K562 (cell line): Measurements from ENCODE around the gene GNS. TPM values are rescaled to one million over a fixed set of nuclear protein-coding genes. Genes with fewer than 3 reads are reported as not detected.

ENCODE experiments used
- DPF2 ChIP-seq: fragments of 450-650 bp; IDR thresholded peaks from 2 replicates; pipeline ENCODE4 v1.6.1; 2016
- EP300 ChIP-seq: IDR thresholded peaks from 2 replicates; pipeline ENCODE4 v1.6.1; 2012; ENCODE audit warnings: low read length, improper control_type of control experiment
- FOXK2 ChIP-seq, 2 experiments: fragments of 450-650 bp; IDR thresholded peaks in 1 of 2; conservative IDR thresholded peaks in 1 of 2; 2 replicates each; pipeline ENCODE4 v1.6.1; 2016; ENCODE audit warnings: low read depth in 2 of 2, mild to moderate bottlenecking in 1 of 2
- GATAD2A ChIP-seq: fragments of 450-650 bp; IDR thresholded peaks from 2 replicates; pipeline ENCODE4 v1.6.1; 2017
- LCOR ChIP-seq: sonication (generic); formaldehyde crosslinking; IDR thresholded peaks from 2 replicates; pipeline ENCODE4 v1.8.0; 2022; ENCODE audit warnings: mild to moderate bottlenecking, missing genetic modification reagents
- MAFF ChIP-seq: IDR thresholded peaks from 2 replicates; pipeline ENCODE4 v1.6.1; 2012; ENCODE audit warnings: low read length, improper control_type of control experiment
- MEF2A ChIP-seq: IDR thresholded peaks from 2 replicates; pipeline ENCODE4 v1.6.1; 2011; ENCODE audit warnings: low read depth, mild to moderate bottlenecking, low read length, moderate library complexity; ENCODE audit not compliant: control insufficient read depth
- NRF1 ChIP-seq, 2 experiments: fragments of 450-650 bp; IDR thresholded peaks in 1 of 2; conservative IDR thresholded peaks in 1 of 2; 2 replicates each; pipeline ENCODE4 v1.6.1; 2014; ENCODE audit warnings: mild to moderate bottlenecking in 2 of 2
- TCF3 ChIP-seq: sonication (generic); formaldehyde crosslinking; IDR thresholded peaks from 2 replicates; pipeline ENCODE4 v1.4.0; 2020; ENCODE audit warnings: mild to moderate bottlenecking, missing genetic modification reagents
- TCF7L2 ChIP-seq: fragments of 150-350 bp; IDR thresholded peaks from 2 replicates; pipeline ENCODE4 v1.6.1; 2016; ENCODE audit warnings: low read depth, mild to moderate bottlenecking, low read length, moderate library complexity
- TEAD4 ChIP-seq, 2 experiments: sonication (generic) in 1 of 2; formaldehyde crosslinking in 1 of 2; IDR thresholded peaks; 2 replicates each; pipeline versions ENCODE4 v1.6.1 to v1.8.0; 2012 to 2022; ENCODE audit warnings: borderline replicate concordance in 1 of 2, inconsistent platforms in 1 of 2, low read length in 1 of 2, mild to moderate bottlenecking in 1 of 2, missing genetic modification reagents in 1 of 2
- XRCC5 ChIP-seq: fragments of 200-400 bp; formaldehyde crosslinking; IDR thresholded peaks from 2 replicates; pipeline ENCODE4 v1.6.1; 2017; ENCODE audit warnings: low read depth, mild to moderate bottlenecking, low read length
- ZBED1 ChIP-seq: IDR thresholded peaks from 2 replicates; pipeline ENCODE4 v1.6.1; 2014
- ZBTB1 ChIP-seq: sonication (generic); formaldehyde crosslinking; IDR thresholded peaks from 2 replicates; pipeline ENCODE4 v1.8.1; 2023; ENCODE audit warnings: missing genetic modification reagents, low read depth, mild to moderate bottlenecking, borderline replicate concordance
- ZBTB11 ChIP-seq, 3 experiments: fragments of 200-800 bp in 1 of 3; fragments of 250-450 bp in 1 of 3; fragments of 450-650 bp in 1 of 3; sonication (Bioruptor Pico) in 1 of 3; sonication (Bioruptor generic) in 1 of 3; formaldehyde crosslinking in 1 of 3; IDR thresholded peaks; 2 replicates each; pipeline versions ENCODE4 v1.6.1 to v1.8.0; 2016 to 2022; ENCODE audit warnings: mild to moderate bottlenecking in 2 of 3, missing genetic modification characterization in 2 of 3, missing compliant biosample characterization in 1 of 3, moderate library complexity in 1 of 3
- ZNF175 ChIP-seq: fragments of 200-800 bp; sonication (Bioruptor generic); IDR thresholded peaks from 2 replicates; pipeline ENCODE4 v1.6.1; 2016; ENCODE audit warnings: low read depth, mild to moderate bottlenecking, missing genetic modification characterization, missing compliant biosample characterization
- ZNF436 ChIP-seq: fragments of 250-450, 450-650 bp; sonication (Bioruptor Pico); formaldehyde crosslinking; IDR thresholded peaks from 2 replicates; pipeline ENCODE4 v1.7.0; 2020; ENCODE audit warnings: mild to moderate bottlenecking
- polyA plus RNA-seq, 8 experiments: library from polyadenylated mRNA; depleted of rRNA in 4 of 8; stranded (reverse) in 5 of 8; unstranded in 3 of 8; fragments of >200 nt; fragmentation: Nextera tagmentation in 2 of 8; fragmentation: Illumina TruSeq in 1 of 8; extraction: Ambion mirVana in 2 of 8; extraction: Trizol in 1 of 8; gene quantifications; 2 replicates each; pipeline versions ENCODE4 v1.2.1 to v1.2.3, GENCODE V29; 2011 to 2014; ENCODE audit warnings: inconsistent platforms in 1 of 8, missing spikeins in 1 of 8
- total RNA-seq, 7 experiments: library from RNA; depleted of rRNA in 6 of 7; stranded (reverse); fragments of >200 nt in 6 of 7; fragmentation: Illumina TruSeq in 2 of 7; extraction: Trizol in 2 of 7; gene quantifications; 2 replicates each; pipeline versions ENCODE4 v1.2.1 to v1.2.3, GENCODE V29; 2011 to 2021; ENCODE audit warnings: low replicate concordance in 1 of 7
- TF ChIP-seq, protein P1 (sequence below): fragments of 250-450 bp; sonication (Bioruptor Pico); IDR thresholded peaks from 2 replicates; pipeline ENCODE4 v1.8.0; 2022; ENCODE audit warnings: inconsistent platforms, mild to moderate bottlenecking, moderate library complexity, borderline replicate concordance
- TF ChIP-seq, protein P2 (sequence below): fragments of 450-650 bp; formaldehyde crosslinking; IDR thresholded peaks from 2 replicates; pipeline ENCODE4 v1.4.0; 2022; ENCODE audit warnings: missing genetic modification characterization
- TF ChIP-seq, protein P3 (sequence below): sonication (generic); formaldehyde crosslinking; IDR thresholded peaks from 2 replicates; pipeline ENCODE4 v1.8.0; 2022; ENCODE audit warnings: missing genetic modification reagents, mild to moderate bottlenecking, moderate library complexity, borderline replicate concordance

The GNS gene
- total and polyA plus RNA-seq, 9 of the 15 experiments (the other 6 are each of a cell fraction or from before 2014, with no cell fraction given) = 4.6 to 30.3 (median 18.9) TPM

DNA sequence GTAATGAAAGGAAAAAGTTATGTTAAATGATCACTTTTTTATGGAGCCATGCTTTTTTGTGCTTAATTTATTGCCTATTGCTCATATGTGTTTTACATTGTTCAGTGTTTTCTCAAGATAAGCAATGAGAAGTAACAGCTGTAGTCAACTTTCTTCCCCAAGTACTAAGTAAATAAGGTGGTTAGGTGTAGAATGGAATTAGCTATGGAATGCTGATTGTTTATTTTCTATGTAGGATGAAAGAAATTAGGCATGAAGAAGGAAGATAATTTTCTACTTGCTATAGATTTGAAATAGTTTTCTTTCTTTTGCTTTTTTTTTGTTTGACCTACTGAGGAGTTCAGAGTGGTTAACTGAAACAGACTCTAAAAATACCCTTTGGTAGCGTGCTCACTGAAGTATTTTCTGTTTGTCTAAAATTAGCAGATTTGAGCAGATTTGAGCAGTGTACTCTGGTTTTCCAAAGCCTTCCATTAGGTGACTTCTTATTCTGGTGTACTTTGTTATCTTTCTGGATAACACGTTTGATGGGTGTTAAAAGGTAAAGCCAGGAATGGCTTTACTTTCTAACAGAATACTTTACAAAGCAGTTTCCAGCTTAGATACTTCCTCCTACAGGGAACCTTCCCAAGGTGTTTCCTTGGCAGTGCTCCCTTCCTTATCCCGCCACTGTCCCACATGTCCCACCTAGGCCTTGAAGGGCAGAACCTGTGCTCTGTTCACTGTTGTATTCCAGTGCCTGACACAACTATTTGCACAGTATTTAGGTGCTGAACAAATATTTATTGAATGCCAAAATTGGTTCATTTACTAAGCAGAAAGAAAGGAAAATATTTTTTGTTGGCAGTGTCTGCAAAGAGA, 92.9 kb downstream of the GNS start (continued):
- TF ChIP-seq ZBTB11 (CRISPR knock-in tag; IDR thresholded peaks at IDR 0.05) (no peak), ZBTB1 (no peak), DPF2 (peak; percentile 26; the same call in 1 of the 2 replicates), ZNF436 (CRISPR knock-in tag) (no peak), MAFF (no peak), TCF7L2 (no peak), XRCC5 (no peak), TEAD4 (IDR thresholded peaks at IDR 0.05; ENCODE audit: low read length) (0 out of 2 replicates have a peak, but pooled peaks have one; percentile 20), TEAD4 (CRISPR knock-in tag; IDR thresholded peaks at IDR 0.05; ENCODE audit: borderline replicate concordance) (no peak), ZNF175 (no peak), EP300 (no peak), NRF1 (conservative IDR thresholded peaks at IDR 0.05 in 1 of 2, IDR thresholded peaks at IDR 0.05 in 1 of 2) (no peak), GATAD2A (no peak), ZBED1 (no peak), MEF2A (0 out of 2 replicates have a peak, but pooled peaks have one; percentile 16), TCF3 (CRISPR knock-in tag) (peak; percentile 57), FOXK2 (conservative IDR thresholded peaks at IDR 0.05 in 1 of 2, IDR thresholded peaks at IDR 0.05 in 1 of 2; ENCODE audit: low read depth in 2 of 2) (peak; percentile 54 to 58), LCOR (CRISPR knock-in tag) (no peak)
- TF ChIP-seq, protein P1, sequence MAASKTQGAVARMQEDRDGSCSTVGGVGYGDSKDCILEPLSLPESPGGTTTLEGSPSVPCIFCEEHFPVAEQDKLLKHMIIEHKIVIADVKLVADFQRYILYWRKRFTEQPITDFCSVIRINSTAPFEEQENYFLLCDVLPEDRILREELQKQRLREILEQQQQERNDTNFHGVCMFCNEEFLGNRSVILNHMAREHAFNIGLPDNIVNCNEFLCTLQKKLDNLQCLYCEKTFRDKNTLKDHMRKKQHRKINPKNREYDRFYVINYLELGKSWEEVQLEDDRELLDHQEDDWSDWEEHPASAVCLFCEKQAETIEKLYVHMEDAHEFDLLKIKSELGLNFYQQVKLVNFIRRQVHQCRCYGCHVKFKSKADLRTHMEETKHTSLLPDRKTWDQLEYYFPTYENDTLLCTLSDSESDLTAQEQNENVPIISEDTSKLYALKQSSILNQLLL (CRISPR knock-in tag) = no peak
- TF ChIP-seq, protein P2, sequence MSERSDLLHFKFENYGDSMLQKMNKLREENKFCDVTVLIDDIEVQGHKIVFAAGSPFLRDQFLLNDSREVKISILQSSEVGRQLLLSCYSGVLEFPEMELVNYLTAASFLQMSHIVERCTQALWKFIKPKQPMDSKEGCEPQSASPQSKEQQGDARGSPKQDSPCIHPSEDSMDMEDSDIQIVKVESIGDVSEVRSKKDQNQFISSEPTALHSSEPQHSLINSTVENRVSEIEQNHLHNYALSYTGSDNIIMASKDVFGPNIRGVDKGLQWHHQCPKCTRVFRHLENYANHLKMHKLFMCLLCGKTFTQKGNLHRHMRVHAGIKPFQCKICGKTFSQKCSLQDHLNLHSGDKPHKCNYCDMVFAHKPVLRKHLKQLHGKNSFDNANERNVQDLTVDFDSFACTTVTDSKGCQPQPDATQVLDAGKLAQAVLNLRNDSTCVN (CRISPR knock-in tag) = no peak
- TF ChIP-seq, protein P3, sequence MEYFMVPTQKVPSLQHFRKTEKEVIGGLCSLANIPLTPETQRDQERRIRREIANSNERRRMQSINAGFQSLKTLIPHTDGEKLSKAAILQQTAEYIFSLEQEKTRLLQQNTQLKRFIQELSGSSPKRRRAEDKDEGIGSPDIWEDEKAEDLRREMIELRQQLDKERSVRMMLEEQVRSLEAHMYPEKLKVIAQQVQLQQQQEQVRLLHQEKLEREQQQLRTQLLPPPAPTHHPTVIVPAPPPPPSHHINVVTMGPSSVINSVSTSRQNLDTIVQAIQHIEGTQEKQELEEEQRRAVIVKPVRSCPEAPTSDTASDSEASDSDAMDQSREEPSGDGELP (CRISPR knock-in tag) = peak; percentile 10; the same call in 1 of the 2 replicates
